ENCODE data around the gene FAM114A1.
"Not testable (repeated sequence)": the region's sequence is repeated elsewhere in the genome, so short reads cannot be mapped to it uniquely, and the experiment has no call there.

Gene FAM114A1

GRCh38 chr4:38979511-38980230 is 112.1 kb downstream of the FAM114A1 start:
- no peak for DNase-seq

DNA sequence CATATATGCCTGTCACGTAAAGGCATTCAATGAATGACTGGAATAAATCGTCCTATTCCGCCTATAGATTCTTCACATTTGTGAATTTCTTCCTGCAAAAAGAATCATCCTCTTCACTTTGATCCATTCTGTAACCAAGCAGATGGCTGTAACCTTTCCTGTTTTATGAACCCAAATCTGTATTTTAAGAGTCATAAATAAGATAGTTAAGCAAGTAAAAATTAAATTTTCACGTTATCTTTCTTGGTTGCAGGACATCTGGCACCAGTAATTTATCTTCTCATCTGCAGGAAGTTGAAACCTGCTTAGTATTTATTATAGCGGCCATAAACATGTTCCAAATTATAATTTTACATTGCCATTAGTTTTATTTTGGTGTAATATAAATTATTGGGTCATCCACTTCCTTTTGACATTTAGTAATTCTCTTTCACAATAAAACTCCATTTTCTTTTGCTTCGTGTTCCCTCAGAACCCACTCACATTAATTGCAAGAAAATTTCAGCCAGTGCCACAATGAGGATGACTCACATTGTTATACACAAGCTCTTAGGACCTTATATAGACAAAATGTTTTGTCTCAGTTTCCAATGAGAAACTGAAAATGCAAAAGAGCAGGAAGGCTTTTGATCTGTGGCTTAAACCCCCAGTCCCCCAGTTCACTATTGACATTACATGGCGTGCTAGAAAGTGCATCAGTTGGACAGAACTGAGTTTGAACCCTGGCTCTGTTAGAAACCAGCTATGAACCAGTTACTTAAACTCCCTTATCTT is 113.5 kb downstream of the FAM114A1 start:
- DNase-seq: no peak

DNA sequence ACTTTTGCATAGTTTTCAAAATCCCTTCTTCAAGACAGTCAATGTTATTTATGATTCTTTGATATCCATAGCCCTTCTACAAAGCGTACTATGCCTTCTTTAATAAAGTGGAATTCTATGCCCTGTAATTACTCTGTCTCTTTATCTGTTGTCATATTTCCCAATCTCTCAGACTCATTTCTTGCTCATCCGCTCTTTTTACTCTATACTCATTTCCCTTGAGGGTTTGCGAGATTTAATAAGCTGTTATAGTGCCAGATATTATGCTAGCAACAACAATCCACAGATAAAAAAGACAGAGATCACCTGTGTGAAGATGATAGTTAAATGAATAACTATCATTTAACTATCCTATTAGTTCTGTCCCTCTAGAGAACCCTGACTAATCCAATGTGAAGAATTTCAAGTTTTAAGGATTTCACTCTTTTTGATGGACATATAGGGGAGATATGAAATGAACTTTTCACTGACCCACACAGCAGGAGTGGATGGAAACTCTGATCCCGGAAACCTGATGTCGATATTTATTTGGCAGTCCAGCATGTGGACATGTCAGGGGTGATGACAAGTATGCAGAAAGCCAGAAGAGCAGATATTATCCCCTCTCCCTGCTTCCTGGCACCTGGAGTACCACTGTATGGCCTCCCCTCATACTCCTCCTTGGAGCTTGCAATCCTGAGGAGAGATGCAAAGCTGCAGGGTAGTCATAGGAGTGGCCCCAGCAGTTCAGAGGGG is 114.9 kb downstream of the FAM114A1 start:
- no peak for DNase-seq

GRCh38 chr4:38983291-38983690 is 115.7 kb downstream of the FAM114A1 start:
- no peak for DNase-seq

DNA sequence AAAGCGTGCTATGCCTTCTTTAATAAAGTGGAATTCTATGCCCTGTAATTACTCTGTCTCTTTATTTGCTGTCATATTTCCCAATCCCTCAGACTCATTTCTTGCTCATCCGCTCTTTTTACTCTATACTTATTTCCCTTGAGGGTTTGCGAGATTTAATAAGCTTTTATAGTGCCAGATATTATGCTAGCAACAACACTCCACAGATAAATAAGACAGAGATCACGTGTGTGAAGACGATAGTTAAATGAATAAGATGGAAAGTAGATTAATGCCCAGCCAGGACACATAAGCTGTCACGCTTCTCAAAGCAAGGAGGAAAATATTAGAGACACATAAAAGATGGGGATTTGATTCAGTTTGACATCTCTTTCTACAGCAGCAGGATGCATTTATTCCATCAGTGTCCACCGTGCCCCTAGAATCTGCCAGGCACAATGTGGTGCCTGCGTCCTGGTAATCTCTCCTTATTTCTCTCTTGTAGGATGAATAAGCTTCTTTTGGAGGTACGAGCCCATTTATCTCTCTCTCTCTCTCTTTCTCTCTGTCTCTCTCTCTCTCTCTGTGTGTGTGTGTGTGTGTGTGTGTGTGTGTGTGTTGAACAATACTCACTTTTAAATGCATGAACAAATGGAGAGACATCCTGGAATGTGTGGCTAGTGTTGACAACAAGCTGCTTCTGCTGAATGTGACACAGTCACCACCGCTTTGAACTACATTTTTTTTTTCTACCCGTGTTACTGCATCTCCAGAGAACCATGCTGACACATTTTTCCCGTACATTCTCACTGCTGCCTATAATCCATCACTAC is 116.4 kb downstream of the FAM114A1 start:
- DNase-seq: no peak

GRCh38 chr4:38985410-38986100 is 117.9 kb downstream of the FAM114A1 start:
- DNase-seq: no peak

DNA sequence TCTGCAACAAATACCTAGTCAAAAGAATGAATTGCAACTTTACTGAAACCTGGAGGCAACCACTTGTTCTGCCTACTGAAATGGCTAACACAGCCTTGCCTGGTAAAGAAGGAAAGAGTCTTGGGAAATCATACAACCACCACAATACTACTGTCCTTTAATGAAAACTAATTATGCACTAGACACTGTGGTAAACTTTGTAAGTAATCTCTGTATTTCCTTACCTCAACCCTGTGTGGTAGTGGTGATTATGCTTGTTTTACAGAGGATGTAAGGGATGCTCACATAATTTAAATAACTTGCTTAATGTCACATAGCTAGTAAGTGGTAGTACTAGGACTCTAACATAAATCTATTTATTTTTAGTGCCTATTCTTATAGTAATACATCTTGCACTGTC is 119.9 kb downstream of the FAM114A1 start:
- DNase-seq: no peak

DNA sequence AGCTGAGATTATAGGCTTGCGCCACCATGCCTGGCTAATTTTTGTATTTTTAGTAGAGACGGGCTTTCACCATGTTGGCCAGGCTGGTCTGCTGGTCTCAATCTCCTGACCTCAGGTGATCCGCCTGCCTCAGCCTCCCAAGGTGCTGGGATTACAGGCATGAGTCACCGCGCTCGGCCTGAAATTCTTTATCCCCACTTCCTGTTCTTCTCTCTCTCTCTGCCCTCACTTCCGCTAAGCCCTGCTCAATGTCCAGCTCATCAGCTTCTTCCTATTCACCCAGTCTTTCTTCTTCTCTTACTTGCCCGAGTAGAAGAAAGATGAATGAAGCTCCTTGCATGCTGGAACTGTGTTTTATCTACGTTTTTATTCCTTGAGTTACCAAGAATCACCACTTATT is 120.7 kb downstream of the FAM114A1 start:
- not testable (repeated sequence) for DNase-seq

DNA sequence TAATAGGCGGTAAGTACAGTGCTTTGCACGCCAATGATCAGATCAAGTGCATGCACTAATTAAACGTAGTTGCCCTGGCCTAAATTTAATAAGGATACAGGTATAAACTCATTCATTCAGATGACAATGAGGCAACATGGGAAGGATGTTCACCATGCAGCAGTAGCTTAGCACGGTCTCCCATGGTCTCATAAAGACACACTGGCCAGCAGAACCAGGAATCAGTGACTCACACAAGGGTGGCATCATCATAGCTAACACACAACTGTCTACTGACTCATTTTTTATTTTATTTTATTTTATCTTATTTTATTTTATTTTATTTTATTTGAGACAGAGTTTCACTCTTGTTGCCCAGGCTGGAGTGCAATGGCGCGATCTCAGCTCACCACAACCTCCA is 121.9 kb downstream of the FAM114A1 start:
- no peak for DNase-seq

GRCh38 chr4:38990241-38990640 is 122.6 kb downstream of the FAM114A1 start:
- DNase-seq: no peak

GRCh38 chr4:38993683-38994082 is 126.1 kb downstream of the FAM114A1 start:
- no peak for DNase-seq

GRCh38 chr4:38994135-38994534 is 126.5 kb downstream of the FAM114A1 start:
- no peak for DNase-seq
